Bladder microvascular endothelial cell (primary cell): Measurements from ENCODE around the gene HLA-DOA. TPM values are rescaled to one million over a fixed set of nuclear protein-coding genes. Genes with fewer than 3 reads are reported as not detected.

ENCODE experiments used
- total RNA-seq: library from RNA; depleted of rRNA; stranded (reverse); fragments of >200 nt; gene quantifications from 2 replicates; pipeline ENCODE4 v1.2.3, GENCODE V29; 2014

The HLA-DOA gene
- total RNA-seq = 0.16 TPM in 1 of 2 replicates, not detected in the other

DNA sequence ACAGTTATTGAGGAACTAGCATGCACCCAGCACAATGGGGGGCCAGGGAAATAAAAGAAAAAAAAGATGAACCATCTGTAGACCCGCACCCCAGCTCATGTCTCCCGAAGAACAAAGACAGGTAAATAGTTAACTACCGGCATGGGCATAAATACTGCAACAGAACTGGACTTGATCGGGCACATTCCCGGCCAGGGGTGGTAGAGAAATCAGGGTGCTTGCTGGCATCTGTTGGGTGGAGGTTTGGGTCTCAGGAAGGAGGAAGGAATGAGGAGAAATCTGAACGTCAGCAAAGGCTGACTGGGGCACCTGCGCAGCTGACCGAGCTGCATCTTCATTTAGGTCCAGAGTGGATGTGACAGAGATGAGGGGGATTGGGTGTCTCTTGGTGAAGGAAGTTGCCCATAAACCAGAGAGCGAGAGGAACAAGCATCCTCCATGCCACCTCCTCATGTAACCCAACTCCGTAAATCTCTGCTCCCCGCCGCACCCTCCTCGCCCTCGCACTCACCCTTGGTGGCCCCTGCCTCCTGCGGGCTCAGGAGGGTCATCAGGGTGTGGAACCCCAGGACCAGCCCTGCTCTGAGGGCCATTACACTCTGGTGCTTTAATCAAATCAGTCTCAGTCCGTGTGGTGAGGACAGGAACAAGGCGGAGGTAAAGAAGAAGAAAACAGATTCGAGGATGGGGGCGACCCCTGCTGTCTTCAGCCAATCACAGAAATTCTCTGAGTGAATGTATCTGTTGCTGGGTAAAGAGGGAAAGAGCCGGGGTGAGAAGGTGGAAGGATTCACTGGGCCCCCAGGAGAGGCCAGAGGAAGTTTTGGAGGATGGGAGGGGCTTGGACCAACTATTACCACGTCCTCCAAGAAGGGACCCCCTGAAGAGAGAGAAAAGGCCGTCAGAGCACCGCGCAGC, at the start of gene HLA-DOA:
Gene HLA-DOA, minus strand, starts transcription at position 648 of the 918 bp plus-strand sequence.

GRCh38 chr6:32968093-32968866, 41.1 kb downstream of the HLA-DOA start, which contains the start of gene BRD2:
Gene BRD2, plus strand, starts transcription at chr6:32968594. Its CDS starts 4,305 bp downstream, at chr6:32972899.

Other genes with a start within 250 kb of the HLA-DOA start
- gene HLA-DQB2, start 246.1 kb downstream of the HLA-DOA start, total RNA-seq = not detected in 2 replicates
- gene HLA-DOB, start 192.6 kb downstream of the HLA-DOA start, total RNA-seq = not detected in 2 replicates
- 50.0 and 113 TPM in 2 replicates for gene TAP2, start 170.9 kb downstream of the HLA-DOA start, total RNA-seq
- 67.2 and 113 TPM in 2 replicates for gene PSMB8, start 165.5 kb downstream of the HLA-DOA start, total RNA-seq
- gene TAP1, start 155.9 kb downstream of the HLA-DOA start, total RNA-seq = 65.6 and 77.2 TPM in 2 replicates
- 27.0 and 55.5 TPM in 2 replicates for gene PSMB9, start 155.4 kb downstream of the HLA-DOA start, total RNA-seq
- gene HLA-DMB, start 68.6 kb downstream of the HLA-DOA start, total RNA-seq = 1.0 and 2.4 TPM in 2 replicates
- gene HLA-DMA, start 56.5 kb downstream of the HLA-DOA start, total RNA-seq = 1.1 and 2.6 TPM in 2 replicates
- 46.0 and 74.8 TPM in 2 replicates for gene BRD2, start 41.0 kb downstream of the HLA-DOA start, total RNA-seq
- gene HLA-DPA1, start 64.1 kb upstream of the HLA-DOA start, total RNA-seq = 10.8 and 12.3 TPM in 2 replicates
- gene HLA-DPB1, start 66.4 kb upstream of the HLA-DOA start, total RNA-seq = 18.9 and 33.0 TPM in 2 replicates
- 0.16 and 0.38 TPM in 2 replicates for gene COL11A2, start 182.9 kb upstream of the HLA-DOA start, total RNA-seq
- 15.4 and 26.1 TPM in 2 replicates for gene RXRB, start 191.1 kb upstream of the HLA-DOA start, total RNA-seq
- gene SLC39A7, start 191.3 kb upstream of the HLA-DOA start, total RNA-seq = 72.4 and 109 TPM in 2 replicates
- gene HSD17B8, start 195.1 kb upstream of the HLA-DOA start, total RNA-seq = 8.1 and 11.0 TPM in 2 replicates
- 21.0 and 31.4 TPM in 2 replicates for gene RING1, start 198.9 kb upstream of the HLA-DOA start, total RNA-seq